ENCODE measurements around the gene TRIM40.
A peak's percentile ranks its signal among the peaks of the same experiment; 100 is the strongest.

The TRIM40 gene

GRCh38 chr6:30101444-30102413 is 34.2 kb upstream of the TRIM40 start:
- H3K27ac ChIP-seq (ENCODE audit: low read depth, low read length), result peak overlapping the region; percentile 16
- peaks cover 34 to 54% of the 10 kb centered on the region in 2 donors for H3K27me3 ChIP-seq (ENCODE audit: control insufficient read depth in 1 of 2, insufficient read depth in 2 of 2, low read length in 2 of 2)
- H3K9me3 ChIP-seq (ENCODE audit: low read length), result peaks cover 6% of the 10 kb centered on the region
- peak overlapping the region; percentile 17 for H3K9ac ChIP-seq (ENCODE audit: low read length)
- peaks cover 27% of the 10 kb centered on the region for H3K4me1 ChIP-seq (ENCODE audit: insufficient read depth, low read length)
- H3K36me3 ChIP-seq (ENCODE audit: insufficient read depth, low read length), result no peaks in the 10 kb centered on the region
- H3K4me3 ChIP-seq (ENCODE audit: low read depth in 1 of 2, low read length in 2 of 2), result peak overlapping the region; percentile 41 to 64

GRCh38 chr6:30102414-30102969 is 33.4 kb upstream of the TRIM40 start:
- Histone ChIP-seq H3K9me3 (ENCODE audit: low read length) (peaks cover 6% of the 10 kb centered on the region), H3K27me3 (ENCODE audit: control insufficient read depth in 1 of 2, insufficient read depth in 2 of 2, low read length in 2 of 2) (peaks cover 28 to 51% of the 10 kb centered on the region in 2 donors), H3K36me3 (ENCODE audit: insufficient read depth, low read length) (no peaks in the 10 kb centered on the region), H3K4me1 (ENCODE audit: insufficient read depth, low read length) (peaks cover 27% of the 10 kb centered on the region), H3K4me3 (ENCODE audit: low read depth in 1 of 2, low read length in 2 of 2) (peak overlapping the region; percentile 11 to 64), H3K9ac (ENCODE audit: low read length) (peak overlapping the region; percentile 17), H3K27ac (ENCODE audit: low read depth, low read length) (no peak overlapping the region)

- Histone ChIP-seq H3K27me3 (ENCODE audit: control insufficient read depth in 1 of 2, insufficient read depth in 2 of 2, low read length in 2 of 2) (peaks cover 26 to 44% of the 10 kb centered on the region in 2 donors), H3K36me3 (ENCODE audit: insufficient read depth, low read length) (no peaks in the 10 kb centered on the region), H3K4me1 (ENCODE audit: insufficient read depth, low read length) (peaks cover 27% of the 10 kb centered on the region), H3K4me3 (ENCODE audit: low read depth in 1 of 2, low read length in 2 of 2) (peak overlapping the region; percentile 44 to 60), H3K9me3 (ENCODE audit: low read length) (peaks cover 6% of the 10 kb centered on the region), H3K9ac (ENCODE audit: low read length) (peak overlapping the region; percentile 17), H3K27ac (ENCODE audit: low read depth, low read length) (no peak overlapping the region)
Observed at GRCh38 chr6:30102970-30103871, 32.7 kb upstream of the TRIM40 start.

- H3K9ac ChIP-seq (ENCODE audit: low read length), result no peak overlapping the region
- H3K27me3 ChIP-seq (ENCODE audit: control insufficient read depth in 1 of 2, insufficient read depth in 2 of 2, low read length in 2 of 2), result peaks cover 27 to 42% of the 10 kb centered on the region in 2 donors
- peak overlapping the region in 1 of 2 donors; percentile 60 for H3K4me3 ChIP-seq (ENCODE audit: low read depth in 1 of 2, low read length in 2 of 2)
- no peaks in the 10 kb centered on the region for H3K36me3 ChIP-seq (ENCODE audit: insufficient read depth, low read length)
- peaks cover 27% of the 10 kb centered on the region for H3K4me1 ChIP-seq (ENCODE audit: insufficient read depth, low read length)
- peaks cover 6% of the 10 kb centered on the region for H3K9me3 ChIP-seq (ENCODE audit: low read length)
- H3K27ac ChIP-seq (ENCODE audit: low read depth, low read length), result no peak overlapping the region
Observed at GRCh38 chr6:30103872-30104179, 32.1 kb upstream of the TRIM40 start.

GRCh38 chr6:30104661-30105060 is 31.3 kb upstream of the TRIM40 start:
- Histone ChIP-seq H3K9me3 (ENCODE audit: low read length) (peaks cover 5% of the 10 kb centered on the region), H3K9ac (ENCODE audit: low read length) (no peak overlapping the region), H3K27ac (ENCODE audit: low read depth, low read length) (no peak overlapping the region), H3K36me3 (ENCODE audit: insufficient read depth, low read length) (no peaks in the 10 kb centered on the region), H3K4me1 (ENCODE audit: insufficient read depth, low read length) (peaks cover 27% of the 10 kb centered on the region), H3K4me3 (ENCODE audit: low read depth in 1 of 2, low read length in 2 of 2) (no peak overlapping the region), H3K27me3 (ENCODE audit: control insufficient read depth in 1 of 2, insufficient read depth in 2 of 2, low read length in 2 of 2) (peaks cover 26 to 37% of the 10 kb centered on the region in 2 donors)

DNA sequence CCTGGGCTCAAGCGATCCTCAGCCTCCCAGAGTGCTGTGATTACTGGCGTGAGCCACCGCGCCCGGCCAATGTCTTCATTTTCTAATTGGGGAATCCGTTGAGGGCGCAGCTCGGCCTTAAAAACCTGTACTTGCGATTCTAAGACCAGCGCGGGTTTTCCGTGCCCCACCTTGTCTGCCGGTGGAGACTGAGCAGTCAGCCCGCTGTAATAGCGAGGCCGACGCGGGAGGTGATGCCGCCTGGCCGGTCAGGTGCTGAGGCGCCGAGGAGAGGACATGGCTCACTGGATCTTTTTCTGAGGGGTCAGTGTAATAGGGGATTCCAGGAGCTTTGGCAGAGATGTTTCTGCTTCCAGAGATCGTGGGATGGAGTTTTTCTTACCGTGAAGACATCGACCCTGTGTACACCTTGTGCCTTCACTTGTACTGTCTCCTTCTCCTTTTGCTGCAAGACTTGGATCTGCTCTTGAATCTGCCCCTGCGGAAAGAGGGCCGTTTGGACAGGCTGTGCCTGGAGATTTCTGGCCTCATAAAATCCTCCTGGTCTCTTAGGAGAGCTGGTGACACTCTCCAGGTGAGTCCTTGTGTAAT is 24.6 kb upstream of the TRIM40 start:
- Histone ChIP-seq H3K9me3 (ENCODE audit: low read length) (no peaks in the 10 kb centered on the region), H3K36me3 (ENCODE audit: insufficient read depth, low read length) (no peaks in the 10 kb centered on the region), H3K4me3 (ENCODE audit: low read depth in 1 of 2, low read length in 2 of 2) (no peak overlapping the region), H3K4me1 (ENCODE audit: insufficient read depth, low read length) (no peaks in the 10 kb centered on the region), H3K27me3 (ENCODE audit: control insufficient read depth in 1 of 2, insufficient read depth in 2 of 2, low read length in 2 of 2) (peaks cover 20 to 28% of the 10 kb centered on the region in 2 donors), H3K9ac (ENCODE audit: low read length) (no peak overlapping the region), H3K27ac (ENCODE audit: low read depth, low read length) (no peak overlapping the region)

GRCh38 chr6:30112402-30112994 is 23.4 kb upstream of the TRIM40 start:
- H3K9me3 ChIP-seq (ENCODE audit: low read length), result no peaks in the 10 kb centered on the region
- no peak overlapping the region for H3K4me3 ChIP-seq (ENCODE audit: low read depth in 1 of 2, low read length in 2 of 2)
- H3K27ac ChIP-seq (ENCODE audit: low read depth, low read length), result no peak overlapping the region
- H3K4me1 ChIP-seq (ENCODE audit: insufficient read depth, low read length), result no peaks in the 10 kb centered on the region
- peaks cover 18 to 28% of the 10 kb centered on the region in 2 donors for H3K27me3 ChIP-seq (ENCODE audit: control insufficient read depth in 1 of 2, insufficient read depth in 2 of 2, low read length in 2 of 2)
- no peaks in the 10 kb centered on the region for H3K36me3 ChIP-seq (ENCODE audit: insufficient read depth, low read length)
- H3K9ac ChIP-seq (ENCODE audit: low read length), result no peak overlapping the region

DNA sequence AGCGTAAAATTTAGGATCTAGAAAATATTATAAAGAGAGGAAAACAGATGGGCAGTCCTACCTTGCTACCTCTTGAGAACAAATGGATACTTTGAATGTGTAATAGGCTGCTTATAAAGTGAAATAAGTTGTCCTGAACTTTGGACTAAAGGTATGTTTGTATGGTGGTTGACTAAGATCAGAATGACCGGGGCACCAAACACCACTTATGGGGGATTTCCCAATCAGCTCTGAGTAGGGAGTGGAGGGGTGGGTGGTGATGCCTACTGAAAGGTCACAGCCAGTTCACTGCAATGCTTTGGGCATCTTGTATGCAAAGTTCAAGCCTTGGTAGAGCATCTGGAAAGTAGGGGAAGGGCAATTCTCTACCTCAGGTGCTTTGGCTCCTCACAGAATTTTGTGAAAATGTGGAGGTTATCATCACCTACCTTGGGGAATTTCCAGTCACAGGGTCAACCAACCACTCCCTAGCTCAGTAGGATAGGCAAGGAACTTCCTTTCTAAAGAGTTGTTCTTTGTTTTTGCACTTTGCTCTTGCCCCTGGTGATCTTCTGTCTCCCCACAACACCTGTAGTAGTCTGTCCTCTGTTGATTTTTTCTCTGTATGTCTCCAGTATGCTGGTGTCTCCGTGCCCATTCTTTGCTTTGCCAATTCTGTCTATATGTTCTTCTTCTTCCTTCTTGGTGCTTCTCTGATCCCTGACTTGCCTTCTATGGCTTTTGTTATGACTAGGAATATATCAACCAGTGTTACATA is 22.8 kb upstream of the TRIM40 start, which contains the start of gene TRIM31:
Gene TRIM31, minus strand, starts transcription at position 88 of the 757 bp plus-strand sequence. CDS start 285 bp downstream, outside the sequence.
- Histone ChIP-seq H3K4me3 (ENCODE audit: low read depth in 1 of 2, low read length in 2 of 2) (no peak within 1 kb of the TSS), H3K9ac (ENCODE audit: low read length) (no peak within 1 kb of the TSS), H3K9me3 (ENCODE audit: low read length) (no peaks in the 10 kb centered on the region), H3K4me1 (ENCODE audit: insufficient read depth, low read length) (no peaks in the 10 kb centered on the region), H3K27ac (ENCODE audit: low read depth, low read length) (no peak within 1 kb of the TSS), H3K27me3 (ENCODE audit: control insufficient read depth in 1 of 2, insufficient read depth in 2 of 2, low read length in 2 of 2) (peaks cover 15 to 28% of the 10 kb centered on the region in 2 donors), H3K36me3 (ENCODE audit: insufficient read depth, low read length) (no peaks in the 10 kb centered on the region)

DNA sequence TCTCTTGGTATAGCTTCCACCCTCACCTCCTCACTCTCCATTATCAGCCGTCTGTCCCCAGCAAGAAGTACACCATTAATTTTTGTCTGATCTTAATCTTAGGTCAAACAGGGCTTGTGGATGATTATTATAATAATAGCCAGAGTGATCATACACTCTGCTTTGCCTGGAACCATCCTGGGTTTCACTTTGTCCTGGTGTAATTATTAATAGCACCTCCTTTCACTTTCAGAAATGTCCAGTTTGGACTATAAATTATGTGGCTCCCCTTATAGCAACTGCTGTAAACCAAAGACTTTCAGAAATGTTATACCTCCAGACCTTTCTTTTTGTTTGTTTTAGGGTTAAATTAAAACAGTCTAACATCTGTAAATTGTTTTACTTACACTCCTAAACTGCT is 22.1 kb upstream of the TRIM40 start:
- Histone ChIP-seq H3K27me3 (ENCODE audit: control insufficient read depth in 1 of 2, insufficient read depth in 2 of 2, low read length in 2 of 2) (peaks cover 10 to 23% of the 10 kb centered on the region in 2 donors), H3K4me3 (ENCODE audit: low read depth in 1 of 2, low read length in 2 of 2) (no peak overlapping the region), H3K9ac (ENCODE audit: low read length) (no peak overlapping the region), H3K4me1 (ENCODE audit: insufficient read depth, low read length) (no peaks in the 10 kb centered on the region), H3K9me3 (ENCODE audit: low read length) (no peaks in the 10 kb centered on the region), H3K27ac (ENCODE audit: low read depth, low read length) (no peak overlapping the region), H3K36me3 (ENCODE audit: insufficient read depth, low read length) (no peaks in the 10 kb centered on the region)

GRCh38 chr6:30116724-30117123 is 19.2 kb upstream of the TRIM40 start:
- H3K9ac ChIP-seq (ENCODE audit: low read length), result no peak overlapping the region
- no peaks in the 10 kb centered on the region for H3K9me3 ChIP-seq (ENCODE audit: low read length)
- H3K27me3 ChIP-seq (ENCODE audit: control insufficient read depth in 1 of 2, insufficient read depth in 2 of 2, low read length in 2 of 2), result peaks cover 4 to 5% of the 10 kb centered on the region in 2 donors
- H3K27ac ChIP-seq (ENCODE audit: low read depth, low read length), result no peak overlapping the region
- H3K36me3 ChIP-seq (ENCODE audit: insufficient read depth, low read length), result no peaks in the 10 kb centered on the region
- H3K4me1 ChIP-seq (ENCODE audit: insufficient read depth, low read length), result no peaks in the 10 kb centered on the region
- H3K4me3 ChIP-seq (ENCODE audit: low read depth in 1 of 2, low read length in 2 of 2), result no peak overlapping the region
